ENCODE data around the gene EVC. TPM values are rescaled to one million over a fixed set of nuclear protein-coding genes. Genes with fewer than 3 reads are reported as not detected.
A peak's percentile ranks its signal among the peaks of the same experiment; 100 is the strongest.

EVC gene
- total RNA-seq, 2 donors from 2014 or later: 10.0 to 11.3 TPM

GRCh38 chr4:5780831-5781480 lies 70.0 kb downstream of the EVC start:
- intact Hi-C loops (cut with DNase I): no loop called here
- ATAC-seq: no peak
- DNase-seq: no peak

DNA sequence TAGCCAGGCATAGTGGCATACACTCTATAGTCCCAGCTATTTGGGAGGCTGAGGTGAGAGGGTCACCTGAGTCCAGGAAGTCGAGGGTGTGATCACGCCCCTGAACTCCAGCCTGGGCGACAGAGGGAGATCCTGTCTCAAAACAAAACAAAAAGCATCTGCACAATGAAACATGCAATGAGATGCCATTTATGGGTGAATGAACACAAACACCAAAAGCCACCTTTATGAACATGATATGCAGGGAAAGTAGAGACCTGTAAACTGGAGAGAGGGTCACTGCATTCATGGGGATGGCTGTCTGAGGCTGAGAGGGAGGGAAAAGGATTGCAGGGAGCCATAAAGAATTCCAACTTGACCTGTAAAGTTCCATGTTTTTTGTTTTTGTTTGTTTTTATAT lies 70.7 kb downstream of the EVC start:
- intact Hi-C loops (cut with DNase I): no loop called here
- DNase-seq (no peak), ATAC-seq (no peak)

- DNase-seq: no peak
- intact Hi-C loops (cut with DNase I): no loop called here
- no peak for ATAC-seq
These were observed 72.0 kb downstream of the EVC start for GRCh38 chr4:5782829-5783476.

- DNase-seq: no peak
- intact Hi-C loops (cut with DNase I): no loop called here
- ATAC-seq: no peak
These were observed 72.5 kb downstream of the EVC start for GRCh38 chr4:5783486-5783885.

GRCh38 chr4:5784021-5784420 lies 73.0 kb downstream of the EVC start:
- intact Hi-C loops (cut with DNase I): no loop called here
- DNase-seq (no peak), ATAC-seq (no peak)

DNA sequence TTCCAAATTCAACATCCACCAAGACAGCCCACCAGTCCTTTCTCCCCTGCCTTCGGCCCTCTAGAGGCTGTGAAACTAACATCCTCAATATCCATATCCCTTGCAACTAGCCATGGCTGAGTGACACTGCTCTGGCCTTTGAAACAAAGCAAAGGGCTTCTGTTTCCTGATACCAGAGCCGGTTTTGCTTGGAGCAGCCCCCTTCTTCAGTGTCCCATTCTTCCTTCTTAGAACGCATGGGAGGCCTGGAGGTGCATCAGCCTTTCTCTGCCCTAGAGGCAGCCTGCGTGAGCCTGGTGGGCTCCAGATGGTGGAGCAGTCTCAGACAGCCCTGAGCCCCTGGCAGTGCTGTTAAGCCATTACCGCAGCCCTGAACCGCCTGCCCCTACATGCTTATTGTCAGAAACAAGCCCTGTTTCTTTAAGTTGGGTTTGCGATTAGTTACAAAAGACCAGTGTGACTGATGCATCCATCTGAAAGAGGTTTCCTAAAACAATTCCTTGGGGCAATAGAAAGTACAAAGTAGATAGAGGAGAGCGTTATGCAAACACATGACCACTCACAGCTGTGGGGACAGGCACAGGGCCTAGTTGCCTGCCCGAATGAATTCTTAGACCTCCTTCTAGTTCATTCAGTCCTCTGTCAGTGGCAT lies 74.1 kb downstream of the EVC start:
- intact Hi-C loops (cut with DNase I): no loop called here
- ATAC-seq (peak; percentile 36 to 48), DNase-seq (no peak)

- ATAC-seq (peak in 1 of 2 donors; percentile 62), DNase-seq (no peak)
- intact Hi-C loops (cut with DNase I): no loop called here
These were observed 75.0 kb downstream of the EVC start for GRCh38 chr4:5785806-5786680.

- intact Hi-C loops (cut with DNase I): no loop called here
- no peak for DNase-seq
- ATAC-seq: no peak
These were observed 76.3 kb downstream of the EVC start for GRCh38 chr4:5787311-5787710.

GRCh38 chr4:5788144-5788543 lies 77.1 kb downstream of the EVC start:
- no peak for ATAC-seq
- intact Hi-C loops (cut with DNase I): no loop called here
- no peak for DNase-seq

- no peak for DNase-seq
- ATAC-seq: no peak
- intact Hi-C loops (cut with DNase I): no loop called here
These were observed 78.1 kb downstream of the EVC start for GRCh38 chr4:5789141-5789540.

- ATAC-seq (no peak), DNase-seq (no peak)
- intact Hi-C loops (cut with DNase I): loop anchor here in 1 of 2 donors (10.0 kb wide), 1 partner anchor 736 kb away; the partner anchor contains the start of gene STK32B
These were observed 79.5 kb downstream of the EVC start for GRCh38 chr4:5790546-5790857.

- ATAC-seq: no peak
- intact Hi-C loops (cut with DNase I): loop anchor here in 1 of 2 donors (10.0 kb wide), 1 partner anchor 737 kb away; the partner anchor contains the start of gene STK32B
- DNase-seq: no peak
These were observed 80.7 kb downstream of the EVC start for GRCh38 chr4:5791654-5792053.

- intact Hi-C loops (cut with DNase I): loop anchor here in 1 of 2 donors (10.0 kb wide), 1 partner anchor 739 kb away; the partner anchor contains the start of gene STK32B
- DNase-seq: no peak
- no peak for ATAC-seq
These were observed 82.5 kb downstream of the EVC start for GRCh38 chr4:5793514-5793913.

GRCh38 chr4:5795580-5795979 lies 84.6 kb downstream of the EVC start:
- DNase-seq (no peak), ATAC-seq (no peak)
- intact Hi-C loops (cut with DNase I): loop anchor here in 1 of 2 donors (10.0 kb wide), 1 partner anchor 741 kb away; the partner anchor contains the start of gene STK32B

GRCh38 chr4:5796976-5797375 lies 86.0 kb downstream of the EVC start:
- intact Hi-C loops (cut with DNase I): loop anchor here in 1 of 2 donors (10.0 kb wide), 1 partner anchor 742 kb away; the partner anchor contains the start of gene STK32B
- ATAC-seq (no peak), DNase-seq (no peak)

GRCh38 chr4:5797866-5798265 lies 86.9 kb downstream of the EVC start:
- no peak for DNase-seq
- intact Hi-C loops (cut with DNase I): loop anchor here in 1 of 2 donors (10.0 kb wide), 1 partner anchor 743 kb away; the partner anchor contains the start of gene STK32B
- ATAC-seq: no peak

GRCh38 chr4:5798462-5798861 lies 87.5 kb downstream of the EVC start:
- peak; percentile 81 to 83 for ATAC-seq
- no peak for DNase-seq
- intact Hi-C loops (cut with DNase I): loop anchor here in 1 of 2 donors (10.0 kb wide), 1 partner anchor 744 kb away; the partner anchor contains the start of gene STK32B

DNA sequence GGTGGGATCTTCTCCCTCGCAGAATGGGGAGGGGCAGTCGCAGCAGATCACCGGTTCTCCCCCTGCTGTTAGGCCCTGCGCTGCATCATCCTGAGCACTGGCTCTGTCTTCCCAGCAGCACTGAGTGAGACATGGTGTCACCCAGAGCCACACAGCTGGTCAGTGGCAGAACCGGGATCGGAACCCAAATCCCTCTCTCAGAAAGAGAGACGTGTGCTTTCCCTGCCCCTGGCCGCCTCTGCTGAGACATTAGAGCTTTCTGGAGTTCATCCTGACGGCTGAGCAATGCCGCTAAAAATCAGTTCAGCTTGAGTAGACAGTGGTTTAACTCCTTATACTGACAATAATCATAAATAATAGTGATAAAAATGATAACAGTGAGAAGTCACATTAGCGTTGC lies 87.9 kb downstream of the EVC start:
- no peak for ATAC-seq
- DNase-seq: no peak
- intact Hi-C loops (cut with DNase I): loop anchor here in 1 of 2 donors (10.0 kb wide), 1 partner anchor 744 kb away; the partner anchor contains the start of gene STK32B

GRCh38 chr4:5799406-5799805 lies 88.4 kb downstream of the EVC start:
- ATAC-seq (no peak), DNase-seq (no peak)
- intact Hi-C loops (cut with DNase I): loop anchor here in 1 of 2 donors (10.0 kb wide), 1 partner anchor 745 kb away; the partner anchor contains the start of gene STK32B

All from left cardiac atrium (tissue), 4 donors.